Adrenal gland (tissue), 5 donors: ENCODE measurements around the gene SLC6A13.

Experiments
- POLR2A ChIP-seq, 2 donors: fragments of 450-650 bp; IDR thresholded peaks; one replicate each; pipeline ENCODE4 v1.6.1; 2017; ENCODE audit warnings: antibody characterized with exemption in 2 of 2, mild to moderate bottlenecking in 2 of 2, moderate library complexity in 1 of 2
- TF ChIP-seq, protein P1 (sequence below), 6 experiments: fragments of 450-650 bp in 4 of 6; fragments of 200-600 bp in 2 of 6; sonication (generic) in 1 of 6; IDR thresholded peaks; 1 replicate in 5 of 6; 2 replicates in 1 of 6; pipeline versions ENCODE4 v1.5.1 to v1.8.0; 2016 to 2021; ENCODE audit warnings: antibody characterized with exemption in 6 of 6, mild to moderate bottlenecking in 2 of 6, moderate library complexity in 1 of 6
- donor health status: DM: no; HTN: no; CAD: no.

DNA sequence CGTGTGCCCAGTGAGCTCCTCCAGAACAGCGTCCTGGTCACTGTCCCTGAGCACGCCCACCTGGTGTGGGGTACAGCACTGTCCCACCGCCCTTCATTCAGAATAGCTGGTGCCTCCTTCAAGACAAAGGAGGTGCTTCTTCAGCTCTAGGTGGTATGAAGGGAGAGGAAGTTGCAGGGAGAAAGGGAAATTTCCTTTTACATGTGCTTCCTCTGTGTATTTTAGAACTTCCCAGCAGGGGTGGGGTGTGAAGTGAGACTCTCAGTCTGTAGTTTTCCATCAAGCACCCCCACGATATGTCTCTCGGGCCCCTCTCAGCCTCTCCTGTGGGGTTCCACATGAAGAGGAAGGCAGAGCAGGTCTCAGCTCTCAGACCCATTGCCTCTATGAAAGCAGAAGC lies 47.5 kb downstream of the SLC6A13 start:
- TF ChIP-seq, protein P1, sequence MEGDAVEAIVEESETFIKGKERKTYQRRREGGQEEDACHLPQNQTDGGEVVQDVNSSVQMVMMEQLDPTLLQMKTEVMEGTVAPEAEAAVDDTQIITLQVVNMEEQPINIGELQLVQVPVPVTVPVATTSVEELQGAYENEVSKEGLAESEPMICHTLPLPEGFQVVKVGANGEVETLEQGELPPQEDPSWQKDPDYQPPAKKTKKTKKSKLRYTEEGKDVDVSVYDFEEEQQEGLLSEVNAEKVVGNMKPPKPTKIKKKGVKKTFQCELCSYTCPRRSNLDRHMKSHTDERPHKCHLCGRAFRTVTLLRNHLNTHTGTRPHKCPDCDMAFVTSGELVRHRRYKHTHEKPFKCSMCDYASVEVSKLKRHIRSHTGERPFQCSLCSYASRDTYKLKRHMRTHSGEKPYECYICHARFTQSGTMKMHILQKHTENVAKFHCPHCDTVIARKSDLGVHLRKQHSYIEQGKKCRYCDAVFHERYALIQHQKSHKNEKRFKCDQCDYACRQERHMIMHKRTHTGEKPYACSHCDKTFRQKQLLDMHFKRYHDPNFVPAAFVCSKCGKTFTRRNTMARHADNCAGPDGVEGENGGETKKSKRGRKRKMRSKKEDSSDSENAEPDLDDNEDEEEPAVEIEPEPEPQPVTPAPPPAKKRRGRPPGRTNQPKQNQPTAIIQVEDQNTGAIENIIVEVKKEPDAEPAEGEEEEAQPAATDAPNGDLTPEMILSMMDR (IDR thresholded peaks at IDR 0.05) = no peak
- no peak for TF ChIP-seq POLR2A (IDR thresholded peaks at IDR 0.05)
